NCI-H82 (cell line): ENCODE results near the gene DAPK2.

Experiments used
- DNase-seq: peaks from one replicate; lab custom pipeline; 2025; lab: John Stamatoyannopoulos, UW

Gene DAPK2

GRCh38 chr15:64024172-64025050, 21.9 kb downstream of the DAPK2 start:
- DNase-seq, result no peak

DNA sequence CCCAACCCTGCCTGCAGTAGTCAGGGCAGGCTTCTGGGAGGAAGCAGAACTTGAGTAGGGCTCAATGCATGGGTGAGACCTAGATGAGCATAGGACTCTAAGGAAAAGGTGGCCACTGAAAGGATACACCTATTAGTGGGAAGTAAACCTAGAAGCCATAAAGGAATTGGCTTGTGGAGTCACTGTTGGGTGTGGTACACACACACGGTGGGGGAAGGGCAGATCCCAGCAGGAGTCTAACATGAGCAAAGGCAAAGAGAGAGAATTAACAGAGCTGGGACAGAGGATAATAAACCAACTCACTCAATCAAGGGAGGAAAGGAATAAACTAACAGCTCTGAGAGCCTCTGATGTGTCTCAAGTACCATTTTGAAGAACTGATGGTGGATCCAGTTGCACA, 23.1 kb downstream of the DAPK2 start:
- no peak for DNase-seq

DNA sequence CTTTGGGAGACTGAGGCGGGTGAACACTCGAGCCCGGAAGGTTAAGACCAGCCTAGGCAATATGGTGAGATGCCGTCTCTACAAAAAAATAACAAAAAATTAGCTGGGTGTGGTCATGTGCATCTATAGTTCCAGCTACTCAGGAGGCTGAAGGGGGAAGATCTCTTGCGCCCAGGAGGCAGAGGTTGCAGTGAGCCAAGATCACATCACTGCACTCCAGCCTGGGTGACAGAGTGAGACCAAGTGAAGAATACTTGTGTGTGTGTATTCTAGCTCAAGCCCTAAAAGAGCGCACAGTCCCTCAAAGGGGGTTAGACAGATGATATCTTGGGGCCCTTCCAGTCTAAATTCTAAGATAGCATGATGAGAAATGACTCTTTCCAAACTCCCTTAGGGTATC, 23.7 kb downstream of the DAPK2 start:
- no peak for DNase-seq

DNA sequence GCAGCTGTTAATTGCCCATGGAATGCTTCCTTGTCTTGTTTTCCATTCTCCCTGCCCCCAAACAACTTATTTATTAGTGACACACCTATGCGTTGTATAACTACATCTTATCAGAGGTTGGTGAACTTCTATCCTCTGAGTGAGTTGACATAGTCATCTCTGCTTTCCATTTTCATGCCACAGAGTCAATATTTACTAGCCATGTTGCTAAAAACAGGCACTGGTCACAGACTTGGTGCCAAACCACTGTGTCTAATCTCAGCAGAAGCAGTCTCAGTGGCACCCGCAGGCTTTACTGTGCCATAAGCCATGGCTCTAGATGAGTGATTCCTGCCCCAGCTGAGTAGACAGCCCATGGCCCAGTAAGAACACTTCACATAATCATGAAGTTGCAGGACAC, 26.5 kb downstream of the DAPK2 start:
- no peak for DNase-seq

DNA sequence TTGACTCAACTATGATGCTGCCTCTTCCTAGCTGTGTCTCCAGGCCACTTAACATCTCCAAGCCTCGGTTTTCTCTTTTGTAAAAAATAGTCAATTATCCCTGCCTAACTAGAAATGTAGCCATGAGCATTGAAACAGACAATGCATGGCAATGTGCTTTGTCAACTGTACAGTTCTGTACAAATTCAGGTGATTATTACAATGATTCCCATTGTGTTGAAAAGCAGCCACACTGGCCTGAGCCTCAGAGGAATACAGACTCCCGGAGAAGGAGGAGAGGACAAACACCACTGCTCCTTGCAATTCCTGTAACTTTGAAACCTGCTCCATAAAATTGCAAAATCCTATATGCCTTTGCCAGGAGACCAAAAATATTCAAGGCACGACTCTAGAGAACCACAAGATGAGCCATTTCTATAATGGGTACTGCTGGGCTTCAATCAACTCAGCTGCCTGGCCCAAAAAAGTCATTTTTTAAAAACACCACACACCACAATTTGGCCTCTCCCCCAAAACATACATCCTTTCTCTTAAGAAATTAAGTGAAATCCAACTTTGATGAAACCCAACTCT, 28.6 kb downstream of the DAPK2 start:
- DNase-seq, result no peak

DNA sequence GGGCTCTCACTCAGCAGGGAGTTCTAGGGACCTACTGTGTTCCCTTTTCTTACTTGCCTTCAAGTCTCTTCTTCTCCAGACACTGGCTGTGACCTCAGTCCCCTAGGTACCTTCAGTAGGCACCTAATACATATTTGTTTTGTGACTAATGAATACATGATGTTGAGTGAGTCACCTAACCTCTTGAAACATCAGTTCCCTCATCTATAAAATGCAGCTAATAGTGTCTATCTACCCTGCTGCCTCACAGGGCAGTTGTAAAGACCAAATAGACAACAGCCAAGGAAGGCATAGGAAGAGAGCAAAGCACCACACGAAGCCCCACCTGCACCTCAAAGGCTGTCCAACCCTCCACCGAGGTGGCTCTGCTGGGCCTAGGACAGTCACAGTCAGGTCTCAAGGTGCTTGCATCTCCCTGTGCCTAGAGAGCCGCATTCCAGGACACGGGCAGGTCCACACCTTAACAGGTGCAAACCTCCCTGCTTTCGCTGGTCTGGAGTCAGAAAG, 29.1 kb downstream of the DAPK2 start:
- no peak for DNase-seq

DNA sequence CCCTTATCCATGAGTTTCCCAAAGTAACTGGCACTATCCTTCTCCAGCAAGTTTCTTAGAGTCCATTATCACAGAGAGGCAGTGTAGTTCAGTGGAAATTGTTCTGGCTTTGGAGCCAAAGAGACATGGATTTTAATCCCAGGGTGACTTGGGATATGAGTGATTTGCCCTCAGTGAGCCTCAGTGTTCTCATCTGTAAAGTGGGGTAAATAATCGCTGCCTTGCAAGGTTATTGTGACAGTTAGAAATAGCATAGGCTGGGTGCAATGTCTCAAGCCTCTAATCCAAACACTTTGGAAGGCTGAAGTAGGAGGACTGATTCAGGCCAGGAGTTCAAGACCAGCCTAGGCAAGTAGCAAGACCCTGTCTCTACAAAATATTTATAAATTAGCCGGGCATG, 30.0 kb downstream of the DAPK2 start:
- DNase-seq, result no peak

- DNase-seq, result peak; percentile 15
These were observed 31.3 kb downstream of the DAPK2 start for GRCh38 chr15:64014995-64015394.

- DNase-seq, result no peak
These were observed 32.9 kb downstream of the DAPK2 start for GRCh38 chr15:64013179-64014062.

DNA sequence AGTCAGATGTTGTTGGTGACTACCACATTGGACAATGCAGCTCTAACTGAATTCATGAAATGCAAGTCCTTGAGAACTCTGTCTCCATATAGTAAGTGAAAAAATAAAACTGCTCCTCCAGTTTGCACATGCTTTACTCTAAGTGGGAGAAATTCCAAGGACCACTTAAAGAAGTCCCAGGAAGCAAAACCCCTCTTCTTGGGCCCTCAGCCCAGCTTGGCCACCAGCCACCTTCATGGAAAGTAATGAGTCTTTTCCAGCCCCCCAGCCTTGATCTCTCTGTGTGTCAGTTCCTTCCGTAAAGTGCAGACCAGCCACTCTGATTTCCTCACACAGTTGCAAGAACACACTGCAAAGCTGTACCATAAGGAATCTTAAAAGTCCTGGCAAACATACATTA, 34.5 kb downstream of the DAPK2 start:
- DNase-seq, result no peak

DNA sequence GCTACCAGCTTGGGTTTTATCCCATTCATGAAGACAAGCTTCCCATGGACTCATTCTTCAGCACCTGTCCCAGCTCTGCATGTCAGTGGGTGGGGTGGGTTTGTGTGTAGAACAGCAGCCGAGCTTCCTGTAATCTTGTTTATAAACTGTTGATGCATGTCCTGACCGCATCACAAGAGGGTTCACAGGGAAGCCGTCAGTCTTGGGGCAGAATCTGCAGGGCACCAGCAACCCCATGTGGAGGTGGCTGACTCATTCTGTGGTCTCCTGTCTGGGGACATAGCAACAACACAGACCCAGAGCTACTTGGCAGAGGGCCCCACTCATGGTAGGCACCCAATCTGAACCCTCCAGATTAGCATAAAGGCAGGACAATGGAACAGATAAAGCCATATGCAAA, 35.6 kb downstream of the DAPK2 start:
- DNase-seq, result peak; percentile 59

DNA sequence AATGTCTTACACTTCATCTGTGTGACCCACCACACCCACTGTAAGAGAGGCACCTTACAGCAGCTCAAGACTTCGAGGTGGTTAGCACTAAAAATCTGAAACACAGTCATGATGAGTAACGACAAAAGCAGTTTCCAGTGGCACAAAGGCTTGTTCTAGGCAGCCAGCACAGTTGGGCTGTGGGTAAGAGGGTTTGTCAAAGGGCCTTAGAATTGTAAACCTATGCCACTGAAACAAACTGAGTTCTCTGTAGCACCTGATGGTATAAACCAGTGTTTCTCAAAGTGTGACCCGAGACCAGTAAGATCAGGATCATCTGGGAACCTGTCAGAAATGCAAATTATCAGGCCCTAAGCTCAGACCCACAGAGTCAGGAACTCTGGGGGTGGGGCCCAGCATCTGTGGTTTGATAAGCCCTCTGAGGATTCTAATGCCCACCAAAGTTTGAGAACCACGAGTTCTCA, 36.5 kb downstream of the DAPK2 start:
- no peak for DNase-seq

DNA sequence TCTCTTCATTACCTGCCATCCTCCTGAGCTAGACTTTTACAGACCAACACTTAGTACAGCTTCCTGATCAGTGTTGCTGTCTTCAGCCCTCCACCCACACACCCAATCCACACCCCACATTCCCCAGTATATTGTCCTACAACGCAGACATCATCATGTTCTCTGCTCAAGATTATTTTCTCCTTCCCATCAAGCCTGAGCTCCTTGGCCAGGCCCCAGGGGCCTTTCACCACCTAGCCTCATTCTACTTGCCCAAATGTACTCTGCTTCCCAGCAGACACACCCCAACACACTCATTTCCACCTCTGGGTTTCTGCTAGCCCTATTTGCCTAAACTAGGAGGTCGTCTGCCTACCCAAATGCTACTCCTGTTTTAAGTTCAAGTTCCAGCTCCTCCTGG, 37.0 kb downstream of the DAPK2 start:
- no peak for DNase-seq

DNA sequence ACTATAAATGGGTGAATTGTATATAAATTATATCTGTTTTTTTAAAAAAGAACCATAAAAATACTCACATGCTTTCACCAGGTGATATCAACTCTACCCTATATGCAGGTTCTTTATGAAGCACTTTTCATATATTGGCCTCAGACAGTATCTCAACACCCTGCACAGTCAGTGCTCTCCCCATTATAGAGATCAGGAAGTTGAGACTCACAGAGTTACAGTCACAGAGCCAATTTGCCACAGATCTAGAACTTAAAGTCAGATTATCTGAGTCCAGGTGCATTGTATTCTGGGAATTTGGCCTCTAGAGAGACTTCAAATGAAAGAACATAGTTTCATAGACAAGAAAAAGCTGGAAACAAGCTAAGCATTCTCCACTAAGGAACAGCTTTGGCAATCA, 38.1 kb downstream of the DAPK2 start:
- no peak for DNase-seq

- no peak for DNase-seq
These were observed 39.6 kb downstream of the DAPK2 start for GRCh38 chr15:64006642-64007041.

- DNase-seq, result peak; percentile 27
These were observed 41.7 kb downstream of the DAPK2 start for GRCh38 chr15:64004587-64004986.

GRCh38 chr15:64004056-64004455, 42.2 kb downstream of the DAPK2 start:
- DNase-seq, result no peak

DNA sequence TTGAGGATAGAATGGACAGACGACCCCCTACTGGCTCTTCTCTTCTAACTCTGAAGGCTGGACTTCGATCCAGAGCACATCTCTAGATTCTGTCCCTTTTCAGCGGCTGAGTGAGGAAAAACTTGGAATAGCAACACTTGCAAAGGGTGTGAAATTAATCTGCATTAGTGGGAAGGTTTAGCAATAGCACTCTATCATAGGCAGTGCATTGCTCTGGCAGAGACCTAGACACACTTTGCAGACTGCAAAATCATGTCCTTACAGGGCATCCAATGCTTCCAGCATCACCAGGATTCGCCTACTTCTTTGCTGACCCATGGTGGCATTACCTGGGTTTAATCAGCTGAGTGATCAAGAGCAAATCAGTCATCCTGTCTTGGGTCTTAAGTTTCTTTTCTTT, 43.1 kb downstream of the DAPK2 start:
- no peak for DNase-seq

DNA sequence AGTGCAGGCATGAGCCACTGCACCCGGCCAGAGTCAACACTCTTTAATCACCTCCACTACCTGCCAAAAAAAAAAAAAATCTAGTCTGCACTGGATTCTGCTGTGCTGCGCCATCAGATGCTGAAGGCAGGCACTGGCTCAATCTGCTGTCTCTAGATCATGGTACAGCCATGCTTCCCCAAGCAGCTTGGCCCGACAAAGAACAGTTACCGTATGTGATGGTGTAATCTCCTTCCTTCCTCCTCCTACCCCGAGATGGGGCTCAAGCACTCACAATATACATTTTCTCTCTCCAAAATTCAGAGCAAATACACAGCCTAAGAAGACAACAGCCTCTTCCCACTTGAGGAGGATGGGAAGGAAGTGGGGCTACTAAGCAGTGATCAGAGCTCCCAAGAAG, 45.1 kb downstream of the DAPK2 start:
- DNase-seq, result no peak

- no peak for DNase-seq
These were observed 45.9 kb downstream of the DAPK2 start for GRCh38 chr15:64000183-64000951.

GRCh38 chr15:63999177-63999576, 47.1 kb downstream of the DAPK2 start:
- no peak for DNase-seq

DNA sequence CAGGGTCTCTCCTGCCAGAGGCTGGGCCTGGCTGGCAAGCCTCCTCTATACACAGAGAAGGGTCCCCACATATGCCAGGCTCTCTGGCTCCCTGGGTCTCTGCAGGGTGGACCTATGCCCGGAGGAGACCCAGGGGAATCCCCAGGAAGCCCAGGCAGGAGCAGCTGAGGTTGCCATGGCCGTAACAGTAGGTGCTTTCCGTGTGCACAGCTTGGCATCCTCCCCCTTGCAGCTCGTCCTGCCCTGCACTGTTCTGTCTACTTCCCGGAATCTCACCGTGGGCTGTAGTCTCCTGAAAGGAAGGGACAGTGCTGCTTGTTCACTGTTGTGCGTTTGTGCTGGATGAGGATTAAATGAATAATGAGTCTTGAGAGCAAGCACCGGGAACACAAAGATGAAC, 47.8 kb downstream of the DAPK2 start:
- DNase-seq, result no peak
